CD1c-positive myeloid dendritic cell (primary cell): ENCODE measurements around the gene SLC2A9.

Experiments
- DNase-seq: peaks from one replicate; pipeline ENCODE4 v3.0.0-alpha.2; 2016; ENCODE audit errors: extremely low spot score

The SLC2A9 gene

DNA sequence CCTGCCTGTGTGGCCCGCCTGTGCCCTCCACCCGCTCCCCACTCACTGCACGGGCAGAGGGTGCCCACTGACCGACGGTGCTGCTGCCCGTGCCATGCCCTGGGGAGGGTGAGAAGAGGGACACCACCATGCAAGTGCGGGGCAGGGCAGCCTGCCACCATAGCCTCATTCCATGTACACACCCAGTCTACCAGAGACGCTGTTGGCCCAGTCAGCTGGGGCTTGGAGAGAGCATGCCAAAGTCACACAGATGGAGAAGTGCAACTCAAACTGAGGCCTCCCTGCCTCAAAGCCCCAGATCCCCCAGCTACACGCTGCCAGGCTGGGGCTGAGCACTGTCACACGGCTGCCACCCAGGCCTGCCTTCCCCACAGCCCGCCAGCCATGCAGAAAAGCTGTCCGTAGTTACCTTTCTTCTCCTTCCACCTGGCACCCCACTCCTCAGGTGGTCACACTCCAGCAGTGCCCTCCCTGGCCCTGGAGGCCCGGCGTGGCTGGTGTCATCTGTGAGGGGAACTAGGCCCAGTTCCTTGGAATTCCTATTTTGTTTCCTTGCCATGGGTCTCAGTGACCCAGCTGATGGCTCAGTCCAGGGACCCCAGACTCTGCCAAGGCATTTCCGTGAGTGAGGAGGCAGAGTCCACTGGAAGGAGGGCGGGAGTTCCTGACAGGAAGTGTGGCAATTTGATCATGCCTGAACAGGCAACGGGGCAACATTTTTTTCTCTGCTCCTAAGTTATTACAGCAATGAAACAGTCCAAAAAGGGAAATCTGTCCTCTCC is at the start of gene SLC2A9:
SLC2A9 (minus strand) TSS at position 627 of the 782 bp plus-strand sequence; CDS start at position 559, 68 bp downstream.
- peak; percentile 61 for DNase-seq

- no peak for DNase-seq
These were observed 47.9 kb upstream of the SLC2A9 start for GRCh38 chr4:10069075-10069642.

- no peak for DNase-seq
These were observed 45.7 kb upstream of the SLC2A9 start for GRCh38 chr4:10066670-10067651.

DNA sequence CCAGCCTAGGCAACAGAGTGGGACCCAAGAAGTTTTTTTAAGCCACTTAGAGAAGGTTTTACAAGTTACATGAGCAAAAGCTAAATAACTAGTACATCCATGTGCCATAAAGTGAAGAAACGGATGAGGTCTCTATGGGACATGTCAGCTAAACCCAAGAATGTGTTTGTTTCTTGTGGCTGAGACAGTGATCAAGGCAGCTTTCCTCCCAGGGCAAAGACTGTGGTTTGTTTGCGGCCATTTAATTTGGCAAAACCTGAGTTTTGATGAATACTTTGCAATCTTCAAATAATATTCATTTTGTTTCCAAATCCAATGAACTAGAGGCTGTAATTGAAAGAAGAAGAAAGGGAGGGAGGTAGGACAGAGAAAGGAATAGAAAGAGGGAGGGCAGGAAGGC is 44.9 kb upstream of the SLC2A9 start:
- no peak for DNase-seq

GRCh38 chr4:10063544-10064300 is 42.4 kb upstream of the SLC2A9 start:
- peak; percentile 65 for DNase-seq

DNA sequence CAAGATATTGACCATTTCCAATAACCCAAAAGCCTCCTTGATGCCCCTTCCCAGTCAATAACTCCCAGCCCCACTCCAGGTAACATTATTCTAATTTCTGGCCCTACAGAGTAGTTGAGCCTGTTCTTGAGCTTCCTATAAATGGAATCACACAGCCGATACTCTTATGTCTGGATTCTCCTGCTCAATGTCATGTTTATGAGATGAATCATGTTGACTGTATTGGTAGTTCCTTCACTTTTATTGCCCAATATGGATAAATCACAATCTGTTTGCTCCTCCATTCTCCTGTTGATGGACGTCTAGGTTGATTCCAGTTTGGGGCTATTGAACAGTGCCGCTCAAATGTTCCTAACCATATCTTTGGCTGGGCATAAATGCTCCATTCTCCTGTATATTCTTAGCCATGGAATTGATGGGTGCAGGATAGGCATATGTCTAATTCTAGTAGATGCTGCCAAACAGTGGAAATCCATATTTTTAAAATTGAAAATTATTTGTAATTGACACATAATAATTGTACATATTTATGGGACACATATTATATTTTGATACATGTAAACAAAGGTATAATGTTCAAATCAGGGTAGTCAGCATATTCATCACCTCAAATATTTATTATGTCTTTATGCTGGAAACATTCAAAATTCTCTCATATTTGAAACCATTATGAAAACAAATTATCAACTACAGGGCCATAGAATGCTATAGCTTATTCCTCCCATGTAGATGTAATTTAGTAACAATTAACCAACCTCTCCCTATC is 40.5 kb upstream of the SLC2A9 start:
- DNase-seq = no peak

- no peak for DNase-seq
These were observed 37.1 kb upstream of the SLC2A9 start for GRCh38 chr4:10058371-10058770.

DNA sequence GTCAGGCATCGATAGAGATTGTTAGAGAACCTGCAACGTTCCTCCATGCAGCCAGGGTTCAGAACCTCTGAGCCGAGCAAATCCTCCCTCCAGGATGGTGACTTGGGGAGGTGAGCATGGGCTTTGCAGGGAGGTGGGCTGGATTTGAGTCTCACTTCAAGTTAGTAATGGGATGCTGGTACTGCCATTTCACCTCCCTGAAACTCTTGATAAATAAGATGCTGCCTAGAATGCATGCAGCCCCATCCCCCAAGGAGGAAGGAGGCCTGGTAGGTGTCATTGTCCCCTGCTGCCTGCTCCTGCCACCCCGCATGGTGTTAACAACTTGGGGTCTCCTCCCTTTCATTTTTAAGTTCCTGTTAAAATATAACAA is 35.7 kb upstream of the SLC2A9 start:
- DNase-seq = no peak

DNA sequence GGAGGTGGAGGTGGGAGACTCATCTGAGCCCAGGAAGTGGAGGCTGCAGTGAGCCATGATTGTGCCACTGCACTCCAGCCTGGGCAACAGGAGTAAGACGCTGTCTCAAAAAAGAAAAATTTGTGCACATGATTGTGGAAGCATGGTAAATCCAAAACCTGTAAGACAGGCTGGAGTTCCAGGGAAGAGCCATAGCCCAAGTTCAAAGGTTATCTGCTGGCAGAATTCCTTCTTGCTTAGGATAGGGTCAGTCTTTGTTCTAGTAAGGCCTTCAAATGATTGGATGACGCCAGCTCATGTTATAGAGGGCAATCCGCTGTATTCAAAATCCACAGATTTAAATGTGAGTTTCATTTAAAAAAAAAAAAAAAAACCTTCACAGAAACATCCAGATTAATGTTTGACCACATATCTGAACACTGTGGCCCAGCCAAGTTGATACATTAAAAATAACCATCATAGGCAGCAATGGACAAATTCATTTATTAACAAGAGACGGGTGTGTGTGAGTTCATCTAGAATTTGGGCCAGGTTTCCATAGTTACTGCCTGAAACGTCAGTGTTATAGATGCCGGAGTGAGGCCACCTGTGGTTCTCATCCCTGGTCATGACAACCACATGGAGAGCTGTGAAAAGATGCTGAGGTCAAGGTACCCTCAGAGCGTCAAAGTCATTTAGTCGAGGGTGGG is 35.2 kb upstream of the SLC2A9 start:
- DNase-seq = no peak

DNA sequence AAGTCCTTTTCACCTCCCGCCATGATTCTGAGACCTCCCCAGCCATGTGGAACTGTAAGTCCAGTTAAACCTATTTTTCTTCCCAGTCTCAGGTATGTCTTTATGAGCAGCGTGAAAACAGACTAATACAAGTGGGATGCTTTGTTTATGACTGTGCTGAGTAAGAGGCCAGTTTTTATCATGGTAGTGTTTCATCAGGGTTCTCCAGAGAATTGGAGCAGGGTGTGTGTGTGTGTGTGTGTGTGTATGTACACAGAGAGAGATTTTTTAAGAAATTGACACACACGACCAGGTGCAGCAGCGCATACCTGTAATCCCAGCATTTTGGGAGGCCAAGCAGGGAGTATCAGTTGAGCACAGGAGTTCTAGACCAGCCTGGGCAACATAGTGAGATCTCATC is 34.6 kb upstream of the SLC2A9 start:
- DNase-seq = no peak

DNA sequence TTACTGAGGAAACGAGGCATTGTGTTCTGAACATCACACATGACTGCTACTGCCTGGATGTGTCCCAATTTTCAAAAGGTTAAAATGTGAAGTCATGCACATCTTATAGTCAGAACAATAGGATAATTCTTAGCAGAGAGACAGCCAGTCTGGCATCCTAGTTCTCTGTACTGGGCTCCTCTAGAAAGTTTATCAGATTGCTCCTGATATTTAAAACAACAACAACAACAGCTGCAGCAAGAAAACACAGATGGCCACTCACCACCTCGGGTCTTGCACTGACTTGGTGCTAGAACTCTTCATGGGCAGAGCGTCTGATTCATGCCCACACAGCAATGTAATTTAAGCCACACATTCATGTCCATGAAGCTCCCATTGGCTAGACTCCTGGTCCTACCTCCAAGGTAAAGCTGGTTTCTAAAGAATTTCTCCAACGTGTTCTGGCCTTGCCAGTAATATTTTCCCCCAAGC is 33.3 kb upstream of the SLC2A9 start:
- DNase-seq = no peak

- no peak for DNase-seq
These were observed 32.5 kb upstream of the SLC2A9 start for GRCh38 chr4:10053635-10054453.

DNA sequence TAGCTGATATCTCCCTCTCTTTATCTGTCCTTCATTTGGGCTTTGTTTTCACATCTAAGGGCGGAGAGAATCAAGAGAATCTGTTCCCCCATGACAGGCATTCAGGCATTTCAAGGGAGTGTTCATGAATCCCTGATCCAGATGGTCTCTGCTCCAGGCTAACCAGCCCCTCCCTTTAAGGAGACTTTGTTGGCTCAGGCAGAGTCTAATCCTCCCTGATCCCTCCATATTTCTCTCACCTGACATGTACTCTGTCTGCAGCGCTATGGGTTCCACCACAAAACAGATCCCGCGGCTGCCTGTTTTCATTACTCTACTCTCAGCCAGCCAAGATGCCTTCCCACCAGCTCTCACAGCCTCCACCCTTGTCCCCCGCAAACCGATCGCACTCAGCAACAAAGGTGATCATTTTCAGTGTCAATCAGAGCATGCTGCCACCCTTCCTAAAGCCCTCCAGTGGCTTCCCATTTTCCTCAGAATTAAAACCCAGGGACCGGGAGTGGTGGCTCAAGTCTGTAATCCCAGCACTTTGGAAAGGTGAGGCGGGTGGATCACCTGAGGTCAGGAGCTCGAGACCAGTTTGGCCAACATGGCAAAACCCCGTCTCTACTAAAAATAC is 30.3 kb upstream of the SLC2A9 start:
- no peak for DNase-seq

- no peak for DNase-seq
These were observed 29.4 kb upstream of the SLC2A9 start for GRCh38 chr4:10050721-10051120.

- no peak for DNase-seq
These were observed 29.0 kb upstream of the SLC2A9 start for GRCh38 chr4:10050261-10050661.

- DNase-seq = no peak
These were observed 27.8 kb upstream of the SLC2A9 start for GRCh38 chr4:10048941-10049697.

DNA sequence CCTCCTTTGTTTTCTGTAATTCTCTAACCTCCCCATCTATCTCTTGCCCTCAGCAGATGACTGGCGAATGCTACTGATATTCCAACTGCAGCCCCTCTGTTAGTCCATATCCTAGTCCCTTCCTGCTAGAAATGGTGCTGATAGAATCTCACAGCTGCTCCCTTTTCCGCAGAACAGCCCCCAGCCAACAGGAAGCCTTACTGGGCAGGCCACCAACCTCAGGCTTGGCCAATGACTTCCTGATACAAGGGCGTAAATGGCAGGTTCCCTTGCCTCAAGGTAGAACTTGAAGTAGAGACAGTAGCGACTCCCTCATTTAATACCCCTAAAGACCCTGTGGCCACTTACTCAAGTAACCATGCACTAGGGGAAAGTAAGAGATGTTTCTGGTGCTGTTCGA is 26.7 kb upstream of the SLC2A9 start:
- DNase-seq = no peak

DNA sequence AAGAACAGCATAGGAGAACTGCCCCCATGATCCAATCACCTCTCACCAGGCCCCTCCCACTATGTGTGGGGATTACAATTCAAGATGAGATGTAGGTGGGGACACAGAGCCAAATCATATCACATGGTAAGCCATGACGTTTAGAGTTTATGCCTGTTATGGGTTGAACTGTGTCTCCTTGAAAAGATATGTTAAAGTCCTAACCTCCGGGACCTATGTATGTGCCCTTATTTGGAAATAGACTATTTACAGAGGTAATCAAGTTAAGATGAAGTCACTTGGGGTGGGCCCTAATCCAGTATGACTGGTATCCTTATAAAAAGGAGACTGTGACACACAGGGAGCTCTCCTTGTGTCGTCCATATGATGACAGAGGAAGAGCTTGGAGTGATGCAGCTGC is 25.2 kb upstream of the SLC2A9 start:
- DNase-seq = no peak
